GM12872 (cell line): Measurements from ENCODE around the gene NKAIN2.

Experiments
- TF ChIP-seq, protein P1 (sequence below): IDR thresholded peaks from 3 replicates; pipeline ENCODE4 v1.5.1; 2011; ENCODE audit warnings: low read depth, mild to moderate bottlenecking, low read length, moderate library complexity; ENCODE audit not compliant: insufficient read depth

The NKAIN2 gene

DNA sequence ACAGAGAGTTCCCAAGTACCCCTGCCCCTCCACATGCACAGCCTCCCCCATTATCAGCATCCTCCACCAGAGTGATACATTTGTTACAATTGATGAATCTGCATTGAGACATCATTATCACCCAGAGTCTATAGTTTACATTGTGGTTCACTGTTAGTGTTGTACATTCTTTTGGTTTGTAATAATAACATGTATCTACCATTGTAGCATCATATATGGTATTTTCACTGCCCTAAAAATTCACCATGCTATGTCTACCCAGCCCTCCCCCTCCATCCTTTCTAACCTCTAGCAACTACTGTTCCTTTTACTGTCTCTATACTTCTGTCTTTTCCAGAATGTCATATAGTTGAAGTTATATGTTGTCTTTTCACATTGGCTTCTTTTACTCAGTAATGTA, 884.7 kb downstream of the NKAIN2 start:
- TF ChIP-seq, protein P1, sequence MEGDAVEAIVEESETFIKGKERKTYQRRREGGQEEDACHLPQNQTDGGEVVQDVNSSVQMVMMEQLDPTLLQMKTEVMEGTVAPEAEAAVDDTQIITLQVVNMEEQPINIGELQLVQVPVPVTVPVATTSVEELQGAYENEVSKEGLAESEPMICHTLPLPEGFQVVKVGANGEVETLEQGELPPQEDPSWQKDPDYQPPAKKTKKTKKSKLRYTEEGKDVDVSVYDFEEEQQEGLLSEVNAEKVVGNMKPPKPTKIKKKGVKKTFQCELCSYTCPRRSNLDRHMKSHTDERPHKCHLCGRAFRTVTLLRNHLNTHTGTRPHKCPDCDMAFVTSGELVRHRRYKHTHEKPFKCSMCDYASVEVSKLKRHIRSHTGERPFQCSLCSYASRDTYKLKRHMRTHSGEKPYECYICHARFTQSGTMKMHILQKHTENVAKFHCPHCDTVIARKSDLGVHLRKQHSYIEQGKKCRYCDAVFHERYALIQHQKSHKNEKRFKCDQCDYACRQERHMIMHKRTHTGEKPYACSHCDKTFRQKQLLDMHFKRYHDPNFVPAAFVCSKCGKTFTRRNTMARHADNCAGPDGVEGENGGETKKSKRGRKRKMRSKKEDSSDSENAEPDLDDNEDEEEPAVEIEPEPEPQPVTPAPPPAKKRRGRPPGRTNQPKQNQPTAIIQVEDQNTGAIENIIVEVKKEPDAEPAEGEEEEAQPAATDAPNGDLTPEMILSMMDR, result no peak

DNA sequence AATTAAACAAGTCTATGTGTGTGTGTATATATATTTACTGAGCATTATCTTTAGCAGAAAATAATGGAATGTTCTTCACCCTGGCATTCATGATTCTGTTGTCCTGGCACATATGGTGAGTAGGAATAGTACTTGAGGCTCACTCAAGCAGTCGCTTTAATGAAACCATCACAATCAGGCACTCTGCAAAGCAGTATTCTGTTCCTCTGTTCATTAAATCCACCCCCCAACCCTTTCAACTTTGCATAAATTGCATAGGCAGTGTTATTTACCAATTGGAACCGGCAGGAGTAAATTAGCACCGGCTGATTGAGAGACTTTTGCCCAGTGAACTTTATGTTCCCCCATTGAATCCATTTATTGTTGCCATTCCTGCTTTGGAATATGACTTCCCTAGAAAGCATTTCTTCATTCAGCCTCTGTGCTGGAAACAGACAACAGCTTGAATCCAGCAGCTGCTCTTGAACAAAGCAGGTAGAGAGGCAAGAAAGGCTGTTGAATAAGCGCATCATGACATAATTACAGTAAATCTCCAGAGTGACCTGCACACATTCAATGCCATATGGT, 890.6 kb downstream of the NKAIN2 start:
- TF ChIP-seq, protein P1, result no peak

DNA sequence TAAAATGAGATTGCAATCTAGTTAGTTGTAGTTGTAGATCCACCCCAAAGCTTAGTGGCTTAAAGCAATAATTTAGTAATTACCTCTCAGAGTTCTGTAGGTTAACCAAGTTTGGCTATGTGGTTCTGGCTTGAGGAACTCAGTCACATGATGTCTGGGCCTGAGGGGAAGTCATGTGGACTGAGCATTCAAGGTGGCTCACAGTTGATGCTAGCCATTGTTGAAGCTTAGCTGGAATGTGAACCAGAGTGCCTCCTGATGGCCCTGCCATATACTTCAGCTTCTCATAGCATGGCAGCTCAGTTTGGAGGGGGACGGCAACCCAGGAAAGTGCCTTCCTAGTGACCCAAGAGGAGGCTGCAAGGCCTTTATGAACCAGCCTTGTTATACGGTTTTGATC, 895.4 kb downstream of the NKAIN2 start:
- TF ChIP-seq, protein P1, result no peak

DNA sequence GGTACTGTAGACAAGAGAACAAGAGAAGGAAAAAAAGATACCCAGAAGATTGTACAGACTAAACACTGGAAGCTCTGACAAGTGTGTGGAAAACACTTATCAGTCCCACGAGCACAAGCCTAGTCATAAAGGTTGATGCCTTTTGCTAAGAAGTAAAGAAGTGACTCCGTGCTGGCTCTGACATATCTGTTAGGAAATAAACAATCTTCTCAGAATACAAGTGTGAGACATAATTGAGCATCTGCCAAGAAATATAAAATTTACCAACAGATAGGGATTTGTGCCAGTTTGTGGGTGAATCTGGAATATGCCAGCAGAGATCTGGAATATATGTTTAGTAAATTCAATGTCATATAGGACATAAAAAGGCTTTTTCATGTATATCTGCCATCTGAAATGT, 899.9 kb downstream of the NKAIN2 start:
- TF ChIP-seq, protein P1, result no peak

DNA sequence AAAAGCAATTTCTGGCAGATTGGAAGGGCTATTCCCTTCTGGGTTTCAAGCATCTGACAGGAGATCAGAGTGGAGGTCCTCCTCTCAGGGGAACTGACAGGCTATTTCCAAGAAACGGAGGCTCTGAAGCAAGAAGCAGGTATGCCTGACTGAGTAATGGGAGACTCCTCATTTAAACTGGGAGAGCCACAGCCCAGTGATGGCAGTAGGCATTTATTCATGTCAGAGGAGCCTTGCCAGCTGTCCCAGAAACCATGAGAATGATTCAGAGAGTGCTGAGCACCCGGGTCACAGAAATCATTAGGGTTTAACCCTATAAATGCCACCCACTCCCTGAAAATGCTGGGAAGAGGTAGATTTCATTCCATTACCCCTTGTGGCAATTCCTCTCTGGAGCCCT, 911.1 kb downstream of the NKAIN2 start:
- TF ChIP-seq, protein P1, result no peak

DNA sequence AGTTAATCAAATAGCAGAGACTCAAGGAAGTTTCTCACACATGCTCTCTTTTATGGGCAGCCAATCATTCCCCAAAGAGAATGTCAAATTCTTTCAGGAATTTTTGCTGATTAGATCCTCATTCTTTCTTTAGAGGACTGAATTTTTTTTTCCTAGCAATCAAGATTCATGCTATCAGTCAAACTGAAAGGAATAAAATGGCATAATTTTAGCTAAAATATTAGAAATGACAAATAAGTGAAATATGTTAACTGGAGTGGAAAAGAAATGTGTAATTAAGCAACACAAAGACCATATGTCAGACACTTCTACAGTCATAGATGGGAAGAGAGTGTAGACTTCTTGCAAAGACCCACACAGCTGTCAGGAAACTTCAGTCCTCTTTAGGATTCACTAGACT, 916.2 kb downstream of the NKAIN2 start:
- TF ChIP-seq, protein P1, result no peak

DNA sequence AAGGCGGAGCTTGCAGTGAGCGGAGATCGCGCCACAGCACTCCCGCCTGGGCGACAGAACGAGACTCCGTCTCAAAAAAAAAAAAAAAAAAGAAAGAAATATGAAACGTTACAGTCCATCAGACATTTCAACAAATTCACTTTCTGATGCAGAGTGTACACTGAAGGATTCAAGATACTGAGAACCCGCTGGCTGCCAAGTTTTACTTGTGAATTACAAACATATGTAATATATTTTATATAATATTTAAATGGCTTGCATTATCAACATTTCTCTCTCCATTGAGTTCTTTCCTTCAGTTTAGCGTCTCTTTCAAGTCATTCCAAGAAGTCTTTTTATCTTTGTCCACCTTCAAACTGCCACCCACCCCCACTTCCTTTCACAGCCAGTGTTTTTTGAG, 917.7 kb downstream of the NKAIN2 start:
- TF ChIP-seq, protein P1, result no peak
